ENCODE data around the gene S100A2. TPM values are rescaled to one million over a fixed set of nuclear protein-coding genes. Genes with fewer than 3 reads are reported as not detected.
"Not testable (repeated sequence)": the region's sequence is repeated elsewhere in the genome, so short reads cannot be mapped to it uniquely, and the experiment has no call there.

The S100A2 gene
- total RNA-seq, 1 experiment from 2014 or later, result 373 TPM

DNA sequence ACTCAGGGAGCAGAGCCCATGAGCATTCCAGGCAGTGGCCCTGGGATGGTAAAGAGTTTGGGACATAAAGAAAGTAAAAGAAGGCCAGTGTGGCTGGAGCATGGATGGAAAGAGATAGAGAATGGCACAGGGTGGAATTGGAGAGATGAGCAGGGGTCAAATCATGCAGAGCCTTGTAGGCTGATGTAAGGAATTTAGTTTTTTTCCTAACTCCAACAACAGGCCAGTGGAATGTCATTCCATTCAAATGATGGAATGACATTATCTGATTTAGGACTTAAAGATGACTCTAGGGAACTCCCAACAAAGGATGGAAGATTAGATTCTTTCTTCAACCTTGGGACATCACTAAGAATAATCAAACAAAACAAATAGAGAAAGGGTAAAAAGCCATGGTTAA lies 12.8 kb upstream of the S100A2 start:
- Histone ChIP-seq H3K27ac (ENCODE audit: low read length) (no peak overlapping the region), H2AFZ (ENCODE audit: low read length) (no peak overlapping the region), H3K9me3 (ENCODE audit: low read length) (no peaks in the 10 kb centered on the region), H3K27me3 (ENCODE audit: low read length) (no peaks in the 10 kb centered on the region), H3K9ac (ENCODE audit: low read length) (no peak overlapping the region), H3K36me3 (ENCODE audit: low read depth, low read length) (no peaks in the 10 kb centered on the region), H4K20me1 (ENCODE audit: low read length) (no peaks in the 10 kb centered on the region), H3K4me1 (ENCODE audit: insufficient read depth, low read length) (peaks cover 6% of the 10 kb centered on the region), H3K4me3 (ENCODE audit: low read length) (no peak overlapping the region), H3K79me2 (ENCODE audit: low read length) (no peaks in the 10 kb centered on the region), H3K9me2 (replicated peaks; ENCODE audit: low read length) (no peaks in the 10 kb centered on the region), H3K4me2 (ENCODE audit: low read length) (no peak overlapping the region), H3F3A (ENCODE audit: low read length, unreplicated experiment) (no peaks in the 10 kb centered on the region)
- CTCF ChIA-PET, result no interaction called here
- POLR2A ChIA-PET (ENCODE audit: unreplicated experiment), result no interaction called here
- DNase-seq (no peak), ATAC-seq (0 out of 2 replicates have a peak, but pooled peaks have one; percentile 18)
- no TSS peak for BruUV-seq (replicated peaks)
- intact Hi-C loops (cut with micrococcal nuclease), result no loop called here
- TF ChIP-seq, protein P1, sequence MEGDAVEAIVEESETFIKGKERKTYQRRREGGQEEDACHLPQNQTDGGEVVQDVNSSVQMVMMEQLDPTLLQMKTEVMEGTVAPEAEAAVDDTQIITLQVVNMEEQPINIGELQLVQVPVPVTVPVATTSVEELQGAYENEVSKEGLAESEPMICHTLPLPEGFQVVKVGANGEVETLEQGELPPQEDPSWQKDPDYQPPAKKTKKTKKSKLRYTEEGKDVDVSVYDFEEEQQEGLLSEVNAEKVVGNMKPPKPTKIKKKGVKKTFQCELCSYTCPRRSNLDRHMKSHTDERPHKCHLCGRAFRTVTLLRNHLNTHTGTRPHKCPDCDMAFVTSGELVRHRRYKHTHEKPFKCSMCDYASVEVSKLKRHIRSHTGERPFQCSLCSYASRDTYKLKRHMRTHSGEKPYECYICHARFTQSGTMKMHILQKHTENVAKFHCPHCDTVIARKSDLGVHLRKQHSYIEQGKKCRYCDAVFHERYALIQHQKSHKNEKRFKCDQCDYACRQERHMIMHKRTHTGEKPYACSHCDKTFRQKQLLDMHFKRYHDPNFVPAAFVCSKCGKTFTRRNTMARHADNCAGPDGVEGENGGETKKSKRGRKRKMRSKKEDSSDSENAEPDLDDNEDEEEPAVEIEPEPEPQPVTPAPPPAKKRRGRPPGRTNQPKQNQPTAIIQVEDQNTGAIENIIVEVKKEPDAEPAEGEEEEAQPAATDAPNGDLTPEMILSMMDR (conservative IDR thresholded peaks at IDR 0.05; ENCODE audit: low read depth, low read length), result no peak
- TF ChIP-seq EZH2phosphoT487 (IDR thresholded peaks at IDR 0.05; ENCODE audit: borderline replicate concordance, low read length), result no peak
- TF ChIP-seq EZH2 (IDR thresholded peaks at IDR 0.05; ENCODE audit: low read length, unreplicated experiment), result no peak

DNA sequence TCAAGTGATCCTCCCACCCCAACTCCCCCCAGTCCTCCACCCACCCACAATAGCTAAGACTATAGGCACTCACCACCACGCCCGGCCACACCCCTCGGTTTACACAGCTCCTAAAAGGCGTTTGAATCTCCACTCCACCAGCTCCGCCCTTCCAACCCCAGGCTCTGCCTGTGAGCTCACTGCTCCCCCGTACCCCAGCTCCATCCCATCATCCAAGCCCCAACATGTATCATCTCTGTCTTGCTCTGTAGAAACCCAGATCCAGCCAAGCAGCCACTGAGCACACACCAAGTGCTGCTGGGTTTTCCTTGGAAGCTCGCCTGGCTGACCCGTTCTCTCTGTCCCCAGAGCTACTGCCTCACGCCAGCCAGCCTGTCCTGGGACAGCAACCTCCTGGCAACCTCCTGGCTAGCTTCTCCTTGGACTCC lies 12.0 kb upstream of the S100A2 start:
- Histone ChIP-seq H3K79me2 (ENCODE audit: low read length) (no peaks in the 10 kb centered on the region), H3F3A (ENCODE audit: low read length, unreplicated experiment) (no peaks in the 10 kb centered on the region), H3K9me3 (ENCODE audit: low read length) (no peaks in the 10 kb centered on the region), H4K20me1 (ENCODE audit: low read length) (no peaks in the 10 kb centered on the region), H3K9ac (ENCODE audit: low read length) (no peak overlapping the region), H3K27ac (ENCODE audit: low read length) (no peak overlapping the region), H3K27me3 (ENCODE audit: low read length) (no peaks in the 10 kb centered on the region), H3K36me3 (ENCODE audit: low read depth, low read length) (no peaks in the 10 kb centered on the region), H3K4me1 (ENCODE audit: insufficient read depth, low read length) (peaks cover 14% of the 10 kb centered on the region), H3K9me2 (replicated peaks; ENCODE audit: low read length) (no peaks in the 10 kb centered on the region), H3K4me2 (ENCODE audit: low read length) (no peak overlapping the region), H2AFZ (ENCODE audit: low read length) (no peak overlapping the region), H3K4me3 (ENCODE audit: low read length) (no peak overlapping the region)
- CTCF ChIA-PET, result interaction anchor here (1.2 kb wide), 1 partner anchor 35 kb away, joined by 4 read pairs; the partner anchor contains the start of gene S100A16
- POLR2A ChIA-PET (ENCODE audit: unreplicated experiment), result interaction anchor here (0.6 to 0.8 kb wide), 2 partner anchors 35 to 47 kb away, joined by 4 read pairs; partner anchors contain the start of gene S100A16
- intact Hi-C loops (cut with micrococcal nuclease), result no loop called here
- TF ChIP-seq EZH2 (IDR thresholded peaks at IDR 0.05; ENCODE audit: low read length, unreplicated experiment) (no peak), EZH2phosphoT487 (IDR thresholded peaks at IDR 0.05; ENCODE audit: borderline replicate concordance, low read length) (no peak)
- ATAC-seq (peak; percentile 16; the same call in 1 of the 2 replicates), DNase-seq (no peak)
- BruUV-seq (replicated peaks), result no TSS peak

DNA sequence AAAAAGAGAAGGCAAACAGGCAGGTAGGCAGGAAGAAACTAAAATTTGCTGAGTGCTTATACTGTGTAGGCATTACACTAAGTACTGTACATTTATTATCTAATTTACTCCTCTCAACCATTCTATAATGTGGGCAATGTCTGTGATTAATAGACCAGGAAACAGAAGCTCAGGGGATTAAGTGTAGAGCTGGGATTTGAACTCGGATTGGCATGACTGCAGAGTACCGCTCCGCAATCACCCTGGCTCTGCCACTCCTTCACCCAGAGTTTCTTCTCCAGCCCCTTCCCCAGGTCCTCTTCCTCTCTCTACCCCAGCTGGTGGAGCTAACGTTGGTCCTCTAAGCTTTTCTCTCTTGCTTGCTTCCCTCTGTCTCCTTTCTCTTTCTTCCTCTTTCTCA lies 11.5 kb upstream of the S100A2 start:
- no peaks in the 10 kb centered on the region for H3K27me3 ChIP-seq (ENCODE audit: low read length)
- ATAC-seq (no peak), DNase-seq (no peak)
- H3K79me2 ChIP-seq (ENCODE audit: low read length), result no peaks in the 10 kb centered on the region
- intact Hi-C loops (cut with micrococcal nuclease), result no loop called here
- H3F3A ChIP-seq (ENCODE audit: low read length, unreplicated experiment), result no peaks in the 10 kb centered on the region
- H3K4me3 ChIP-seq (ENCODE audit: low read length), result no peak overlapping the region
- H3K4me2 ChIP-seq (ENCODE audit: low read length), result no peak overlapping the region
- peaks cover 19% of the 10 kb centered on the region for H3K4me1 ChIP-seq (ENCODE audit: insufficient read depth, low read length)
- no TSS peak for BruUV-seq (replicated peaks)
- no peak overlapping the region for H2AFZ ChIP-seq (ENCODE audit: low read length)
- no peaks in the 10 kb centered on the region for H3K36me3 ChIP-seq (ENCODE audit: low read depth, low read length)
- H3K9ac ChIP-seq (ENCODE audit: low read length), result no peak overlapping the region
- no peak for TF ChIP-seq EZH2 (IDR thresholded peaks at IDR 0.05; ENCODE audit: low read length, unreplicated experiment)
- TF ChIP-seq, protein P1 (conservative IDR thresholded peaks at IDR 0.05; ENCODE audit: low read depth, low read length), result no peak
- ChIA-PET CTCF (interaction anchor here (1.2 kb wide), 1 partner anchor 35 kb away, joined by 4 read pairs; the partner anchor contains the start of gene S100A16), POLR2A (ENCODE audit: unreplicated experiment) (interaction anchor here (0.6 to 0.8 kb wide), 2 partner anchors 36 to 46 kb away, joined by 4 read pairs; partner anchors contain the start of gene S100A16)
- no peaks in the 10 kb centered on the region for H3K9me2 ChIP-seq (replicated peaks; ENCODE audit: low read length)
- H3K27ac ChIP-seq (ENCODE audit: low read length), result no peak overlapping the region
- H4K20me1 ChIP-seq (ENCODE audit: low read length), result no peaks in the 10 kb centered on the region
- H3K9me3 ChIP-seq (ENCODE audit: low read length), result no peaks in the 10 kb centered on the region

DNA sequence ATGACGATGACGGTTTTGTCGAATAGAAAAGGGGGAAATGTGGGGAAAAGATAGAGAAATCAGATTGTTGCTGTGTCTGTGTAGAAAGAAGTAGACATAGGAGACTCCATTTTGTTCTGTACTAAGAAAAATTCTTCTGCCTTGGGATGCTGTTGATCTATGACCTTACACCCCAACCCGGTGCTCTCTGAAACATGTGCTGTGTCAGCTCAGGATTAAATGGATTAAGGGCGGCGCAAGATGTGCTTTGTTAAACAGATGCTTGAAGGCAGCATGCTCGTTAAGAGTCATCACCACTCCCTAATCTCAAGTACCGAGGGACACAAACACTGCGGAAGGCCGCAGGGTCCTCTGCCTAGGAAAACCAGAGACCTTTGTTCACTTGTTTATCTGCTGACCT lies 9.9 kb upstream of the S100A2 start:
- H4K20me1 ChIP-seq (ENCODE audit: low read length); H3K4me2 ChIP-seq (ENCODE audit: low read length); H3K4me3 ChIP-seq (ENCODE audit: low read length); CTCF ChIA-PET; H2AFZ ChIP-seq (ENCODE audit: low read length); H3K9me3 ChIP-seq (ENCODE audit: low read length); H3K79me2 ChIP-seq (ENCODE audit: low read length); intact Hi-C loops (cut with micrococcal nuclease); BruUV-seq (replicated peaks); H3F3A ChIP-seq (ENCODE audit: low read length, unreplicated experiment); POLR2A ChIA-PET (ENCODE audit: unreplicated experiment); H3K9ac ChIP-seq (ENCODE audit: low read length); H3K36me3 ChIP-seq (ENCODE audit: low read depth, low read length); DNase-seq; H3K27me3 ChIP-seq (ENCODE audit: low read length); ATAC-seq; H3K9me2 ChIP-seq (replicated peaks; ENCODE audit: low read length); H3K27ac ChIP-seq (ENCODE audit: low read length): not testable (repeated sequence)
- H3K4me1 ChIP-seq (ENCODE audit: insufficient read depth, low read length), result peaks cover 24% of the 10 kb centered on the region

DNA sequence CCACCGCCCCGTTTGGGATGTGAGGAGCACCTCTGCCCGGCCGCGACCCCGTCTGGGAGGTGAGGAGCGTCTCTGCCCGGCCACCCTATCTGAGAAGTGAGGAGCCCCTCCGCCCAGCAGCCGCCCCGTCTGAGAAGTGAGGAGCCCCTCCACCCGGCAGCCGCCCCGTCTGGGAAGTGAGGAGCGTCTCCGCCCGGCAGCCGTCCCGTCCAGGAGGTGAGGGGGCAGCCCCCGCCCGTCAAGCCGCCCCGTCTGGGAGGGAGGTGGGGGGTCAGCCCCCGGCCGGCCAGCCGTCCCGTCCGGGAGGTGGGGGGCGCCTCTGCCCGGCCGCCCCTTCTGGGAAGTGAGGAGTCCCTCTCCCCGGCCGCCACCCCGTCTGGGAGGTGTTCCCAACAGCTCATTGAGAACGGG lies 9.4 kb upstream of the S100A2 start:
- intact Hi-C loops (cut with micrococcal nuclease), result not testable (repeated sequence)

More for the DNA sequence above, 9.4 kb upstream of the S100A2 start:
- H3K4me1 ChIP-seq (ENCODE audit: insufficient read depth, low read length), result peaks cover 24% of the 10 kb centered on the region
- H2AFZ ChIP-seq (ENCODE audit: low read length); H3K4me3 ChIP-seq (ENCODE audit: low read length); H3K27me3 ChIP-seq (ENCODE audit: low read length); CTCF ChIA-PET; H3K27ac ChIP-seq (ENCODE audit: low read length); H3K9me3 ChIP-seq (ENCODE audit: low read length); H3K79me2 ChIP-seq (ENCODE audit: low read length); H3K4me2 ChIP-seq (ENCODE audit: low read length); POLR2A ChIA-PET (ENCODE audit: unreplicated experiment); H3K36me3 ChIP-seq (ENCODE audit: low read depth, low read length); H4K20me1 ChIP-seq (ENCODE audit: low read length); H3K9ac ChIP-seq (ENCODE audit: low read length); H3F3A ChIP-seq (ENCODE audit: low read length, unreplicated experiment); BruUV-seq (replicated peaks); ATAC-seq; DNase-seq; H3K9me2 ChIP-seq (replicated peaks; ENCODE audit: low read length): not testable (repeated sequence)
